Keratinocyte (primary cell): ENCODE data around the gene SLC39A5.

Experiments
- CTCF ChIP-seq, 3 experiments: IDR thresholded peaks in 1 of 3; conservative IDR thresholded peaks in 1 of 3; optimal IDR thresholded peaks in 1 of 3; 2 replicates in 2 of 3; 3 replicates in 1 of 3; pipeline versions ENCODE3 to v1.5.1; 2011; ENCODE audit warnings: low read length in 3 of 3, mild to moderate bottlenecking in 3 of 3, moderate library complexity in 2 of 3, control low read depth in 1 of 3, inconsistent platforms in 1 of 3; ENCODE audit not compliant: insufficient read depth in 2 of 3; ENCODE audit errors: extremely low read depth in 1 of 3
- EZH2 ChIP-seq: IDR thresholded peaks from one replicate; pipeline ENCODE4 v1.6.1; 2012; ENCODE audit warnings: inconsistent platforms, mild to moderate bottlenecking, low read length, moderate library complexity

DNA sequence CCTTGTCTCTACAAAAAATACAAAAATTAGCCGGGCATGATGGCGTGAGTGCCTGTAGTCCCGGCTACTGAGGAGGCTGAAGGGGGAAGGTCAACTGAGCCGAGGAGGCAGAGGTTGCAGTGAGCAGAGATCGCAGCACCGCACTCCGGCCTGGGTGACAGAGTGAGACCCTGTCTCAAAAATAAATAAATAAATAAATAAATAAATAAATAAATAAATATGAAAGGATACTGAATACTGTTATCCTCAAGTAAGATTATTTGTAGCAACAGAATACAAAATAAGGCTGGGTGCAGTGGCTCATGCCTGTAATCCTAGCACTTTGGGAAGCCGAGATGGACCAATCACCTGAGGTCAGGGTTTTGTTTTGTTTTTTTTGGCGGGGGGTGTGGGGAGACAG lies 10.0 kb upstream of the SLC39A5 start:
- TF ChIP-seq CTCF (optimal IDR thresholded peaks at IDR 0.05 in 1 of 3, IDR thresholded peaks at IDR 0.05 in 1 of 3, conservative IDR thresholded peaks at IDR 0.05 in 1 of 3; ENCODE audit: extremely low read depth in 1 of 3, insufficient read depth in 2 of 3, low read length in 3 of 3), result no peak
- no peak for TF ChIP-seq EZH2
